SJCRH30 (cell line): ENCODE results near the gene C1orf198. TPM values are rescaled to one million over a fixed set of nuclear protein-coding genes. Genes with fewer than 3 reads are reported as not detected.

Source experiments
- DNase-seq, 2 experiments: peaks; one replicate each; pipeline ENCODE4 v3.0.0-alpha.2; 2015 to 2020
- H3K27ac ChIP-seq: fragments of 250-450 bp; sonication (Bioruptor Pico); 2 replicates; pipeline ENCODE4 v1.5.1; 2020; ENCODE audit warnings: mild to moderate bottlenecking, moderate library complexity
- H3K27me3 ChIP-seq: fragments of 250-450 bp; sonication (Bioruptor Pico); 2 replicates; pipeline ENCODE4 v1.5.1; 2020; ENCODE audit warnings: mild to moderate bottlenecking, moderate library complexity
- H3K36me3 ChIP-seq: fragments of 250-450 bp; sonication (Bioruptor Pico); 2 replicates; pipeline ENCODE4 v1.5.1; 2020; ENCODE audit warnings: mild to moderate bottlenecking, moderate library complexity
- H3K4me1 ChIP-seq: fragments of 250-450 bp; sonication (Bioruptor Pico); 2 replicates; pipeline ENCODE4 v1.5.1; 2020; ENCODE audit warnings: mild to moderate bottlenecking, moderate library complexity
- H3K4me3 ChIP-seq: fragments of 250-450 bp; sonication (Bioruptor Pico); 2 replicates; pipeline ENCODE4 v1.5.1; 2020; ENCODE audit warnings: mild to moderate bottlenecking, moderate library complexity
- H3K9me3 ChIP-seq: fragments of 250-450 bp; sonication (Bioruptor Pico); replicated peaks from 2 replicates; pipeline ENCODE4 v1.5.1; 2020; ENCODE audit warnings: mild to moderate bottlenecking, moderate library complexity
- total RNA-seq: library from RNA; depleted of rRNA; stranded (reverse); fragments of >200 nt; shearing (Covaris generic); gene quantifications from 2 replicates; pipeline ENCODE4 v1.2.3, GENCODE V29; 2014; rRNA removed

Gene C1orf198
- 50.6 and 53.9 TPM in 2 replicates for total RNA-seq

DNA sequence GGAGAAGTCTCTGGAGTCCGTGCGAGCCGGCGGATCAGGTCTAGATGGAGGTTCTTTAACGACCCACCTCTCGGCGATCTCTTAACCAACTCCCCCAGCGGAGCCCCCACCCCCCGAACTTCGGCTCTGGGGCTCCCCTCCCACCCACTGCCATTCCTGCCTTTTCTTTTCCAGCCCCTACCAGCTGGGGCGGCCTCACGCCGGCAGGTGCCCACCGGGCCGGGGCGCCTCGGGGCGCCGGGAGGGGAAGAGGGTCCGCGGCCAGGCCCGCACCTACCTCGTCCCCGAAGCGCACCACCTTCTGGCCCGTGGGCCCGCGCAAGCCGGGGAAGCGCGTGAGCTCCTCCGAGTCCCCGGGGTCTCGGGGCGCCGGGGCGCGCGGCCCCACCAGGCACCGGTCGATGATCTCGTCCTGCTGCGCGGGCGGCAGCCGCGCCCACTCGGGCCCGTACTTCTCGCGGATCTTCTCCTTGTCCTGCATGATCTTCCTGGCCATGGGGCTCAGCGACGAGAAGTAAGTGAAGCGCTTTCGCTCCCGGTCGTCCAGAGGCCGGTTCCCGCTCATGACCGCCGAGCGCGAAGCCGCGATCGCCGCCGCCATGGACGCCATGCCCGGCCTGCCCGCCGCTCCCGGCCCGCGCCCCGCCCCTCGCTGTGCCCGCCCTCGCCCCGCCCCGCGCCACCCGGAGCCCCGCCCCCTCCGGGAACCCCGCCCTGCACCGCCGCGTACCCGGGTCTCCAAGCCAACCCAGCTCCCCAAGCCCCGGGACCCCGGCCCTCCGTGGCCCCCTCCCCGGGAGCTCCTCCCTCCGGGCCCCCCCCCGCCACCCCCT is at the start of gene C1orf198:
Gene C1orf198, minus strand, starts transcription at position 619 of the 833 bp plus-strand sequence. Its CDS starts 9 bp downstream, at position 610.
- Histone ChIP-seq H3K4me1 (peaks cover 3% of the 10 kb centered on the region; the same call in 1 of the 2 replicates), H3K36me3 (no peaks in the 10 kb centered on the region), H3K27ac (peak within 1 kb of the TSS; percentile 95), H3K4me3 (peak within 1 kb of the TSS; percentile 98), H3K27me3 (no peaks in the 10 kb centered on the region), H3K9me3 (no peaks in the 10 kb centered on the region)
- DNase-seq: peak; percentile 77 to 78

GRCh38 chr1:230917284-230918135 is 49.2 kb upstream of the C1orf198 start:
- 0 out of 2 replicates have a peak, but pooled peaks cover under 1% of the 10 kb centered on the region for H3K36me3 ChIP-seq
- no peak overlapping the region for H3K27ac ChIP-seq
- DNase-seq: peak; percentile 72 to 90
- no peaks in the 10 kb centered on the region for H3K4me1 ChIP-seq
- no peaks in the 10 kb centered on the region for H3K27me3 ChIP-seq
- no peak overlapping the region for H3K4me3 ChIP-seq
- no peaks in the 10 kb centered on the region for H3K9me3 ChIP-seq

DNA sequence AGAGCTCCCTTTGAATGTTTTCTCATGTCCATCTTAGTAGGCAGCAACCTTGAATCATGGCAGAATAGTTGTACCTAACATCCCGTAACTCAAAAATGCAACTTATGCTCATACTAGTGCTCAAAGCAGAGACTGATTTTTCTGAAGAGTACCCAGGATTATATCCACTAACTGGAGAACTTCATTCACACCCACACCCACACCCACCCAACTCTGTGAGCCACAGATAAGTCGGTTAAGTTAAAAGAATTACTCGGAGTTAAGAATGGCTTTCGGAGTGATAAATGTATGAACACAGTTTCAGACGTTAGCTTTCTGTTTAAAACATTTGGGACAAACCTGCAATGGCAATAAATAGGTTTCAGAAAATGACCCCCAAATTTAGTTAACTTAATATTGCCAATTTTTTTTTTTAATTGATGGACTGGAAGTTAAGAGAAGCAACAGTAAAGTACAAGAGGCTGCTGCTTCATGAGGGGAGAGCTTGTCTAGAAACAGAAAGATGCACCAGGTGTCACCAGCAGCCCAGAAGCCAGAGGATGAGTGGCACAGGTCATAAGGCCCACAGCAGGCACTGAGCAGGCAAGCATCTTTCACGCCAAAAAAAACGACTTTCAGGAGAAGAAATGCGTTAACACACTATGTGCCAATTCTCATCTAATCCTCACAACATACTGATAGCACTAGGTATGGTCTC is 48.4 kb upstream of the C1orf198 start:
- DNase-seq: no peak
- Histone ChIP-seq H3K4me3 (no peak overlapping the region), H3K27ac (no peak overlapping the region), H3K27me3 (no peaks in the 10 kb centered on the region), H3K36me3 (0 out of 2 replicates have a peak, but pooled peaks cover 3% of the 10 kb centered on the region), H3K9me3 (no peaks in the 10 kb centered on the region), H3K4me1 (no peaks in the 10 kb centered on the region)

GRCh38 chr1:230915078-230915477 is 46.8 kb upstream of the C1orf198 start:
- H3K9me3 ChIP-seq: no peaks in the 10 kb centered on the region
- 0 out of 2 replicates have a peak, but pooled peaks cover 3% of the 10 kb centered on the region for H3K36me3 ChIP-seq
- H3K4me3 ChIP-seq: no peak overlapping the region
- H3K27ac ChIP-seq: no peak overlapping the region
- no peaks in the 10 kb centered on the region for H3K4me1 ChIP-seq
- no peaks in the 10 kb centered on the region for H3K27me3 ChIP-seq
- no peak for DNase-seq

GRCh38 chr1:230913496-230913895 is 45.2 kb upstream of the C1orf198 start:
- no peak overlapping the region for H3K27ac ChIP-seq
- H3K36me3 ChIP-seq: peaks cover 3% of the 10 kb centered on the region; the same call in 1 of the 2 replicates
- no peaks in the 10 kb centered on the region for H3K27me3 ChIP-seq
- H3K9me3 ChIP-seq: no peaks in the 10 kb centered on the region
- H3K4me1 ChIP-seq: no peaks in the 10 kb centered on the region
- H3K4me3 ChIP-seq: no peak overlapping the region
- DNase-seq: no peak

DNA sequence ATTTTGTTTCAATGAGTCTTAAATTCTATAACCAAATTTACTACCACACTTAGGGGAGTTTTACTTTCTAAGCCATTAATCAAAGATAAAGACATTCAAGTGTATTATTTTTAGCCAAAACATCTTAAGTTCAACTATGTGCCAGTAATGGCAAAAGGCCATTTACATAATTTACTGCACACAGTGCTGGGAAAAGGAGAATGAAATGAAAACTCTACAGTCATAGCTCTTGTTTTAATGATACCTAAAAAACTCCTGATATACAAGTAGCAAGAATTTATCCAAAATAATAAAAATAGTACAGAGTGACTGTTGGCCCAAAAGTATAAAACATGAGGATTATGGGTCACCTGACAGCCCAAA is 42.4 kb upstream of the C1orf198 start:
- no peaks in the 10 kb centered on the region for H3K9me3 ChIP-seq
- no peaks in the 10 kb centered on the region for H3K27me3 ChIP-seq
- no peak overlapping the region for H3K4me3 ChIP-seq
- H3K36me3 ChIP-seq: peaks cover 3% of the 10 kb centered on the region; the same call in 1 of the 2 replicates
- H3K27ac ChIP-seq: no peak overlapping the region
- no peaks in the 10 kb centered on the region for H3K4me1 ChIP-seq
- DNase-seq: no peak

GRCh38 chr1:230909974-230910754 is 41.8 kb upstream of the C1orf198 start:
- no peak overlapping the region for H3K27ac ChIP-seq
- no peaks in the 10 kb centered on the region for H3K27me3 ChIP-seq
- DNase-seq: no peak
- H3K4me1 ChIP-seq: no peaks in the 10 kb centered on the region
- H3K4me3 ChIP-seq: no peak overlapping the region
- no peaks in the 10 kb centered on the region for H3K9me3 ChIP-seq
- peaks cover 3% of the 10 kb centered on the region; the same call in 1 of the 2 replicates for H3K36me3 ChIP-seq

GRCh38 chr1:230907472-230908205 is 39.3 kb upstream of the C1orf198 start:
- H3K4me1 ChIP-seq: no peaks in the 10 kb centered on the region
- no peaks in the 10 kb centered on the region for H3K27me3 ChIP-seq
- no peak for DNase-seq
- peaks cover 3% of the 10 kb centered on the region; the same call in 1 of the 2 replicates for H3K36me3 ChIP-seq
- no peak overlapping the region for H3K27ac ChIP-seq
- H3K9me3 ChIP-seq: no peaks in the 10 kb centered on the region
- no peak overlapping the region for H3K4me3 ChIP-seq

DNA sequence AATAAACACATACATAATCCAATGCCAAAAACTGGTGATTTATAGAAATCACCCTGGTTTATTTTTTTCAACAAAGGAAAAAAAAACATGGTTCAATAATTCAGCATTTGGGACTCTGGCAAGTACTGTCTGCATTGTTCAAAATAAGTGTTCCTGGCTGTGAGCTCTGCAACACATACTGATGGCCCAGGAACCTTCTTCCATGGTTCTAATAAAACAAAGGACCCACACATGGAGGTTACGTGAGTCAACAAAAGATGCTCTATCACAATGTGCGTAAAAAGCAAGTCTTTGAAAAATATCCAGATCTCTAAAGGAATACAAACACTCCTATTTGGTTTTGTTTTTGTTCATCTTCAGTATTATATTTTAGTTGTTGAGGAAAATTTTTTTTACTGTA is 37.9 kb upstream of the C1orf198 start:
- H3K27ac ChIP-seq: no peak overlapping the region
- no peak for DNase-seq
- H3K27me3 ChIP-seq: no peaks in the 10 kb centered on the region
- no peaks in the 10 kb centered on the region for H3K9me3 ChIP-seq
- H3K4me1 ChIP-seq: no peaks in the 10 kb centered on the region
- no peaks in the 10 kb centered on the region; the same call in 1 of the 2 replicates for H3K36me3 ChIP-seq
- no peak overlapping the region for H3K4me3 ChIP-seq

GRCh38 chr1:230905733-230906132 is 37.4 kb upstream of the C1orf198 start:
- Histone ChIP-seq H3K36me3 (no peaks in the 10 kb centered on the region; the same call in 1 of the 2 replicates), H3K9me3 (no peaks in the 10 kb centered on the region), H3K4me3 (no peak overlapping the region), H3K4me1 (no peaks in the 10 kb centered on the region), H3K27ac (no peak overlapping the region), H3K27me3 (no peaks in the 10 kb centered on the region)
- DNase-seq: no peak

DNA sequence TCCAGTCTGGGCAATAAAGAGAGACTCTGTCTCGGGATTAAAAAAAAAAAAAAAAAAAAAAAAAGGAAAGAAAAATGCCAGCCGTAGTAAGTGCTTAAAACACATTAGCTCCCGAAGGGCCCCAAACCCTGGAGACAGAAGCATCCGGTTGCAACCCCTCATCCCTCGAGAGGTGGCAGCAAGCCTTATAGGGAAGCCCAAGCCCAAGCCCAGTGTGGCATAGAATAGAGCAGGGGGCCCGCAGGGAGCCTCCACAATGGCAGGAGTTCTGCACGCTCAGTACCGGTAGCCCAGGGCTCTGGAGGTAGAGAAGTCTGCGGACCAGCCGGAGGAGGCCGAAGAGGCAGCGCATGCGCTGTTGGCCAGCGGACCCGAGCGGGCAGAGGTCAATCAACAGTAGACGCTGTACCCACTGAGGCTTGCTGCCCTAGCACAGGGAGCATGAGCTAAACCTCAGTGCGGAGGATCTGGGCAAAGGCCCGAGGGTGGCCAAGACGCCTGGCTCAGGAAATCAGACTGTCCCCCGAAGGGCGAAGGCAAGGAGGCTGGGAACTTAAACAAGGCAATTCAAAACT is 34.1 kb upstream of the C1orf198 start:
- Histone ChIP-seq H3K36me3 (no peaks in the 10 kb centered on the region; the same call in 1 of the 2 replicates), H3K27me3 (no peaks in the 10 kb centered on the region), H3K4me1 (no peaks in the 10 kb centered on the region), H3K4me3 (no peak overlapping the region), H3K9me3 (no peaks in the 10 kb centered on the region), H3K27ac (no peak overlapping the region)
- no peak for DNase-seq

- no peak overlapping the region for H3K27ac ChIP-seq
- no peak overlapping the region for H3K4me3 ChIP-seq
- DNase-seq: no peak
- H3K9me3 ChIP-seq: no peaks in the 10 kb centered on the region
- H3K4me1 ChIP-seq: peaks cover 6% of the 10 kb centered on the region; the same call in 1 of the 2 replicates
- no peaks in the 10 kb centered on the region for H3K27me3 ChIP-seq
- no peaks in the 10 kb centered on the region; the same call in 1 of the 2 replicates for H3K36me3 ChIP-seq
These were observed 33.4 kb upstream of the C1orf198 start for GRCh38 chr1:230901671-230902070.

GRCh38 chr1:230900984-230901383 is 32.7 kb upstream of the C1orf198 start:
- no peak overlapping the region for H3K27ac ChIP-seq
- no peaks in the 10 kb centered on the region for H3K9me3 ChIP-seq
- H3K36me3 ChIP-seq: no peaks in the 10 kb centered on the region; the same call in 1 of the 2 replicates
- H3K27me3 ChIP-seq: no peaks in the 10 kb centered on the region
- H3K4me3 ChIP-seq: no peak overlapping the region
- DNase-seq: no peak
- peaks cover 6% of the 10 kb centered on the region; the same call in 1 of the 2 replicates for H3K4me1 ChIP-seq
